Measurements from ENCODE around the gene TADA2B. TPM values are rescaled to one million over a fixed set of nuclear protein-coding genes. Genes with fewer than 3 reads are reported as not detected.
A peak's percentile ranks its signal among the peaks of the same experiment; 100 is the strongest.

Gene TADA2B
- total and polyA plus RNA-seq, 11 donors: 15.3 to 40.2 (median 30.8) TPM

GRCh38 chr4:7045961-7046921 lies 3.1 kb downstream of the TADA2B start:
- peak in 1 of 5 donors; percentile 14 for DNase-seq
- peak overlapping the region in 3 of 12 donors; percentile 13 to 99 (median 99) for H3K4me3 ChIP-seq
- H3K27ac ChIP-seq: peak overlapping the region in 1 of 12 donors; percentile 5
- H3K4me1 ChIP-seq: peaks cover 8 to 73% (median 61%) of the 10 kb centered on the region in 12 donors
- H3K36me3 ChIP-seq: peaks cover 0 to 15% (median 0%) of the 10 kb centered on the region in 9 donors
- H3K9me3 ChIP-seq: no peaks in the 10 kb centered on the region
- 76 to 81% (median 79%) methylated on average over 23 of the region's 23 CpGs for WGBS, 4 donors
- no peak for ATAC-seq
- H3K27me3 ChIP-seq: no peaks in the 10 kb centered on the region
- TF ChIP-seq, protein P1, sequence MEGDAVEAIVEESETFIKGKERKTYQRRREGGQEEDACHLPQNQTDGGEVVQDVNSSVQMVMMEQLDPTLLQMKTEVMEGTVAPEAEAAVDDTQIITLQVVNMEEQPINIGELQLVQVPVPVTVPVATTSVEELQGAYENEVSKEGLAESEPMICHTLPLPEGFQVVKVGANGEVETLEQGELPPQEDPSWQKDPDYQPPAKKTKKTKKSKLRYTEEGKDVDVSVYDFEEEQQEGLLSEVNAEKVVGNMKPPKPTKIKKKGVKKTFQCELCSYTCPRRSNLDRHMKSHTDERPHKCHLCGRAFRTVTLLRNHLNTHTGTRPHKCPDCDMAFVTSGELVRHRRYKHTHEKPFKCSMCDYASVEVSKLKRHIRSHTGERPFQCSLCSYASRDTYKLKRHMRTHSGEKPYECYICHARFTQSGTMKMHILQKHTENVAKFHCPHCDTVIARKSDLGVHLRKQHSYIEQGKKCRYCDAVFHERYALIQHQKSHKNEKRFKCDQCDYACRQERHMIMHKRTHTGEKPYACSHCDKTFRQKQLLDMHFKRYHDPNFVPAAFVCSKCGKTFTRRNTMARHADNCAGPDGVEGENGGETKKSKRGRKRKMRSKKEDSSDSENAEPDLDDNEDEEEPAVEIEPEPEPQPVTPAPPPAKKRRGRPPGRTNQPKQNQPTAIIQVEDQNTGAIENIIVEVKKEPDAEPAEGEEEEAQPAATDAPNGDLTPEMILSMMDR (IDR thresholded peaks at IDR 0.05): no peak
- TF ChIP-seq POLR2A (IDR thresholded peaks at IDR 0.05): no peak
- intact Hi-C loops (cut with DNase I): loop anchor here in 4 of 10 donors (2.0 to 10.0 kb wide), 4 partner anchors 21 to 141 kb away; partner anchors contain the start of gene TBC1D14 (in 2 of the 4)

DNA sequence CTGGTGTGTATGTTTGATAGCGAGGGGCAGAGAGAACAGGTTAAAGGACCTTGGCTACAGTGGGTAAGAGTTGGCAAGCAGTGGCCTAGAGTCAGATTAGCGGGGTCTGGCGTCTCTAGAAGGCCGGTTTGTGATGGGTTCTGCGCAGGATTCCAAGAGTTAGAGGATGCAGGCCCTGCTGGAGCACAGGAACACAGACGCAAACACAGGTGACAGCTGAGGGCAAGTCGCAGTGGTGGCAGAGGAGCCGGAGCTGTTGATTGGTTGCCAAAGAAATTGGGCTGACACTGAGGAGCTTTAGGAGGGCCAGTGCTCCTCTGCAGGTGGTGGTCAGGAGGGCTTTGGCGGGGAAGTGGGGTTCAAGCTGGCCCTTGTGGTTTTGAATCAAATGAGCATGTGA lies 3.8 kb downstream of the TADA2B start:
- Histone ChIP-seq H3K4me1 (peaks cover 8 to 73% (median 58%) of the 10 kb centered on the region in 12 donors), H3K36me3 (peaks cover 0 to 19% (median 0%) of the 10 kb centered on the region in 9 donors), H3K9me3 (no peaks in the 10 kb centered on the region), H3K27ac (no peak overlapping the region), H3K27me3 (no peaks in the 10 kb centered on the region), H3K4me3 (no peak overlapping the region)
- peak in 1 of 5 donors; percentile 20 for DNase-seq
- no peak for ATAC-seq
- TF ChIP-seq, protein P1 (IDR thresholded peaks at IDR 0.05): no peak
- TF ChIP-seq POLR2A (IDR thresholded peaks at IDR 0.05): no peak
- intact Hi-C loops (cut with DNase I): loop anchor here in 4 of 10 donors (10.0 kb wide), 2 partner anchors 62 to 142 kb away; partner anchors contain the start of gene TBC1D14 (in 2 of the 4)
- 62 to 87% (median 83%) methylated on average over 9 of the region's 9 CpGs for WGBS, 4 donors

DNA sequence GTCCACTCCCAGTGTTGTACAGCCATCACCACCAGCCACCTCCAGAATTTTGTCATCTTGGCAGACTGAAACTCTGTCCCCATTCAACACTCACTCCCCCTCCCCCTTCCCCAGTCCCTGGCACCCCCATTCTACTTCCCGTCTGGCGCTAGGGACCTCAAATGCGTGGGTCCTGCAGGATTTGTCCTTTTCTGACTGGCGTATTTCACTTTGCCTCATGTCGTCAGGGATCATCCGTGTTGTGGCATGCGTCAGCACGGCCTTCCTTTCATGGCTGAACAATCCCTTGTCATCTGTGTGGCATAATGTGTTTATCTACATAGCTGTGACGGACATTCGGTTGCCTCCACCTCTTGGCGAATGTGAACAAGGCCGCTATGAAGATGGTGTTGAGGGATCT lies 5.5 kb downstream of the TADA2B start:
- intact Hi-C loops (cut with DNase I): loop anchor here in 4 of 10 donors (10.0 kb wide), 2 partner anchors 64 to 144 kb away; partner anchors contain the start of gene TBC1D14 (in 2 of the 4)
- H3K36me3 ChIP-seq: peaks cover 0 to 23% (median 0%) of the 10 kb centered on the region in 9 donors
- H3K27ac ChIP-seq: no peak overlapping the region
- ATAC-seq: no peak
- WGBS, 4 donors: 88 to 91% (median 90%) methylated on average over 12 of the region's 12 CpGs
- no peak overlapping the region for H3K4me3 ChIP-seq
- H3K9me3 ChIP-seq: no peaks in the 10 kb centered on the region
- no peak for TF ChIP-seq POLR2A (IDR thresholded peaks at IDR 0.05)
- TF ChIP-seq, protein P1 (IDR thresholded peaks at IDR 0.05): no peak
- H3K4me1 ChIP-seq: peaks cover 8 to 83% (median 71%) of the 10 kb centered on the region in 12 donors
- peak in 1 of 5 donors; percentile 5 for DNase-seq
- H3K27me3 ChIP-seq: no peaks in the 10 kb centered on the region

DNA sequence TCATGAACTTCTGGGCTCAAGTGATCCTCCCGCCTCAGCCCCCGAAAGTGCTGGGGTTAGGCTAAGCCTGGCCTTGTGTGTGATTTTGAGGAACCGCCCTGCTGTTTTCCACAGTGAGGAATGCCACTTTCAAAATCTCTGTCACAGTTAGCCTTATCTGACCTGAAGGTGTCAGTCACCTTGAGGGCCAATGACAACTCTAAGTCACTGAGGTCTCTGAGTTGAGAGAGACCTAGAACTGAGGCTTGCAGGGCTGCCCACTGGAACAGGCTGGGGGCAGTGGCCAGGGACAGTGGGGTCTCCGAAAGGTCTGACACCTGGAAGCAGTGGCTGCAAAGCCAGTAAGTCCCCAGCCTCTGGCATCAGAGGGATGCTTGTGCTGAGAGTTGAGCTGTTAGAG lies 6.1 kb downstream of the TADA2B start:
- H3K4me1 ChIP-seq: peaks cover 8 to 82% (median 69%) of the 10 kb centered on the region in 12 donors
- TF ChIP-seq, protein P1 (IDR thresholded peaks at IDR 0.05): no peak
- no peak for TF ChIP-seq POLR2A (IDR thresholded peaks at IDR 0.05)
- no peak overlapping the region for H3K4me3 ChIP-seq
- DNase-seq (peak in 1 of 5 donors; percentile 8), ATAC-seq (no peak)
- peaks cover 0 to 30% (median 4%) of the 10 kb centered on the region in 9 donors for H3K36me3 ChIP-seq
- peak overlapping the region in 2 of 12 donors; percentile 31 to 37 for H3K27ac ChIP-seq
- no peaks in the 10 kb centered on the region for H3K9me3 ChIP-seq
- H3K27me3 ChIP-seq: no peaks in the 10 kb centered on the region
- WGBS, 4 donors: 83 to 91% (median 89%) methylated on average over 4 of the region's 4 CpGs
- intact Hi-C loops (cut with DNase I): loop anchor here in 4 of 10 donors (10.0 kb wide), 2 partner anchors 64 to 144 kb away; partner anchors contain the start of gene TBC1D14 (in 2 of the 4)
